ENCODE data around the gene ATL2. TPM values are rescaled to one million over a fixed set of nuclear protein-coding genes. Genes with fewer than 3 reads are reported as not detected.
"Not testable (repeated sequence)": the region's sequence is repeated elsewhere in the genome, so short reads cannot be mapped to it uniquely, and the experiment has no call there.

Gene ATL2
- total RNA-seq, 3 donors from 2014 or later = 56.9 to 63.9 (median 60.2) TPM

DNA sequence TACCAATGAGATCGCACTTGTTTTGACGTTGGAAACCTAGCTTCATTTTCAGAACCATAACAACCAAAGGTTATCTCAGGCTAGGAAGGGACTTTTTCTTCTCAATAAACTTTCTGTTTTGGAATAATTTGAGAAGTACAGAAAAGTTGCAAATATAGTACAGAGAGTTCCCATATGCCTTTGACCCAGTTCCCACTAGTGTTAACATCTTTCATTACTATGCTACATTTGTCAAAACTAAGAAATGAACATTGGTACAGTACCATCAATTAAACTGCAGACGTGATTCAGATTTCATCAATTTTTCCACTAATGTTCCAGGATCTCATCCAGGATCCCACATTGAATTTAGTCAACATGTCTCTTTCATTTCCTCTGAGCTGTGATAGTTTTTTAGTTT, 111.6 kb downstream of the ATL2 start:
- peaks cover 26% of the 10 kb centered on the region for H3K4me1 Mint-ChIP-seq (ENCODE audit: low read depth)
- no peak for ATAC-seq
- H3K27me3 Mint-ChIP-seq (ENCODE audit: low read depth) = peaks cover 12% of the 10 kb centered on the region
- no peak for DNase-seq
- H3K4me3 Mint-ChIP-seq = no peak overlapping the region
- H3K9me3 Mint-ChIP-seq = peaks cover 8% of the 10 kb centered on the region
- H3K36me3 Mint-ChIP-seq (ENCODE audit: insufficient read depth) = peaks cover 4% of the 10 kb centered on the region

DNA sequence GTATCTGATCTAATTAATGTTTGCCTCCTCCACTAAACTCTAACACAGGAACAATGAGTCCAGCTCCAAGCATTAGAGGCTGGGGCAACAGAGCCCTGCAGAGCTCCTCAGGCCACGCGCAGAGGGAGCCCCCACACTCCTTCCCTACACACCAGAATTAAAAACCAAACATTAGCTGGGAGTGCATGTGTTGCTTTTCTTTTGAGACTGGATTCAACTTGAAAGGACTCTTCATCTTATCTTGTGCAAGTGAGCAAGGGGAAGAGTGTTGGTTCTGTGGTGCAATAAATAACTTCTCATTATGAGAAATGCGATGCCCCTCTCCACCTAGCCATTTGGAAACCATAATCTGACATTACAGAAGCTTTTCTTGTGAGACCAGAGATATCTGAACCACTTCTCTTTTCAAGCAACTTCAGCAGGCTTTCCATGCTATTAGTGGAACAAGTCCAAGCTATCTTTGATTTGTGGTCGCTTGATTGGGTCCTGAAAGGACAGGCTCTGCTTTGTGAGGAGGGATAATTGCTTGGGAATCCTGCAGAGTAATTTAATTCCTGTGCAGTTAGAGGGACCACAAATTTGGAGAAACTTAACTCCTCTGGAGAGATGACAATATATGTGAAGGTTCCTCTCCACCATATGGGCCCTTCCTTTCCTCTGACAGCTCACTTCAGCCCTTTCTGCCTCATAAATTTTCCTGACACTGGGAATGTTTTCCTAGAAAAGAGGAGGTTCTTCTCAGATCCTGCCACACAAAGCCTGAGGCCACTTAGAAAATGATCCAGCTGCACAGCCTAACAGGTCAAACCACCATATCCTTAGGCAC, 112.5 kb downstream of the ATL2 start:
- Mint-ChIP-seq H3K4me3 (no peak overlapping the region), H3K27me3 (ENCODE audit: low read depth) (peaks cover 15% of the 10 kb centered on the region), H3K36me3 (ENCODE audit: insufficient read depth) (peaks cover 4% of the 10 kb centered on the region), H3K9me3 (peaks cover 8% of the 10 kb centered on the region), H3K4me1 (ENCODE audit: low read depth) (peaks cover 29% of the 10 kb centered on the region)
- ATAC-seq (no peak), DNase-seq (no peak)

DNA sequence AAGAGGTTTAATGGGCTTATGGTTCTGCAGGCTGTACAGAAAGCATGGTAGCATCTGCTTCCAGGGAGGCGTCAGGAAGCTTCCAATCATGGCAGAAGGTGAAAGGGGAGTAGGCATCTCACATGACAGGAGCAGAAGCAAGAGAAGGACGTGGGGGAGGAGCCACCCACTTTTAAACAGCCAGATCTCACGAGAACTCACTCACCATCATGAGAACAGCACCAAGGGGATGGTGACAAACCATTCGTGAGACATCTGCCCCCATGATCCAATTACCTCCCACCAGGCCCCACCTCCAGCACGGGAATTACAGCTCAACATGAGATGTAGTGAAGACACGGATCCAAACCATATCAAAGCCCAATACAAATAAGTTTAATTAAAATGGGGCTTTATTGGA, 113.8 kb downstream of the ATL2 start:
- Mint-ChIP-seq H3K4me1 (ENCODE audit: low read depth) (peaks cover 29% of the 10 kb centered on the region), H3K36me3 (ENCODE audit: insufficient read depth) (peaks cover 4% of the 10 kb centered on the region), H3K9me3 (peaks cover 8% of the 10 kb centered on the region), H3K27me3 (ENCODE audit: low read depth) (peaks cover 18% of the 10 kb centered on the region), H3K4me3 (no peak overlapping the region)
- ATAC-seq (no peak), DNase-seq (no peak)

DNA sequence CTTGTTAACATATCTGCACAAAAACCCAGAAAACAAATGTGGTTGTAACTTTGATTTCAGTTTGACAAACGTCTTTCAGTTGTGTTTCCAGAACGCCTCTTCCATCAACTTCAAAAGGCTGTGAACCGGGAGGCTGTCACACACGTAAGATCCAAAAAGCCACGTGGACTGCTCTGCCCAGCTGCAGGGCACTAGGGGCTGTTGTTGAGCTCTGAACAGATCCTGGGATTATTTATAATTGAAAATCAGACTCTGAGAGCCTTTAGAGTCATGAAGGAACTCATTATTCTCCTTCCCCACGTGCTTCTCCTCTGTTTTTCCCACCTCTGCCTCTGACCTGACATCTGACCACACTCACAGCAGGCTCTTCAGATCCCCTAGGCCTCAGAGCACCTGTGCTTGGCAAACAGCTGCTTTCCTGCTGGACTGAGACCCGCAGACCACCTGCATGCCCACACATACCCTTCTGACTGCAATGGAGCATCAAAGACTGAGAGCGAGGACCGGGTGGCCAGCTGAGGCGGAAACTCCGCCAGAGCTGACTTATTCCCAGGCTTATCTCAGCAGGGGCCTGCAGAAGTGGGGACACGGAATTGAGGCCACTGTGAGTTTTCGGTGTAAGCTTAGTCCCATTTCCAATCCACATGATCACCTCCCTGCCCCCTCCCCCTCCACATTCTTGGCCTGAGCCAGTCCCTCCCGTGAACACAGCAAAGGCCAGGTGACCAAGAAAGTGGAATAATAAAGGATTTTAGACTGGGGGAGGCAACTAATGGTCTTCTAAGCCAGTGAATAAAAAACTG, 114.8 kb downstream of the ATL2 start:
- H3K4me3 Mint-ChIP-seq = peak overlapping the region; percentile 52
- peaks cover 4% of the 10 kb centered on the region for H3K36me3 Mint-ChIP-seq (ENCODE audit: insufficient read depth)
- ATAC-seq = peak; percentile 82 to 84
- H3K27me3 Mint-ChIP-seq (ENCODE audit: low read depth) = peaks cover 22% of the 10 kb centered on the region
- DNase-seq = no peak
- peaks cover 29% of the 10 kb centered on the region for H3K4me1 Mint-ChIP-seq (ENCODE audit: low read depth)
- peaks cover 8% of the 10 kb centered on the region for H3K9me3 Mint-ChIP-seq

DNA sequence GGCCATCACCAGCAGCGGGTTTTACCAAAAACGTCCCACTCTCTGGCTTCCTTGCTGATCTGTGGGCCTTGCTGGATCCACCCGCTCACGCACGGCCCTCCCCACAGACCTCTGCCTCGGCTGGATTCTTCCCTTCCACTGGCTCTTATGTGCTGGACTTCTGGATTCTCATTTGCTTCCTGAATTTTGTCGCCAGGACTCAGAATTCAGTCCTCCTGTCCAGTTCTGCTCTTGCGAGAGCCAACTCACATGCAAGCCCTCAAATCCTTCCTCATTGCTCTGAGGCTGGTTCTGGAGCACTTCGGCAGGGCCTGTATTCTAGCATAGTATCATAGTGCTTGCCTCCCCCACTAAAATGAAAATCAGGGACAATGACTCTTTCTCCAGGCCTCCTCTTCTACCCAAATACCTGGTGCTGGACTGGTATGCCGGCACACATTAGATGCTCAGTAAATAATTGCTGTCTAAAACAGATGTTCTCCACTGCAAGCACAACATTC, 115.5 kb downstream of the ATL2 start:
- Mint-ChIP-seq H3K27me3 (ENCODE audit: low read depth) (peaks cover 22% of the 10 kb centered on the region), H3K4me1 (ENCODE audit: low read depth) (peaks cover 29% of the 10 kb centered on the region), H3K36me3 (ENCODE audit: insufficient read depth) (peaks cover 3% of the 10 kb centered on the region), H3K9me3 (peaks cover 7% of the 10 kb centered on the region), H3K4me3 (no peak overlapping the region)
- ATAC-seq = peak; percentile 27
- no peak for DNase-seq

- H3K4me3 Mint-ChIP-seq = no peak overlapping the region
- H3K9me3 Mint-ChIP-seq = peaks cover 4% of the 10 kb centered on the region
- H3K36me3 Mint-ChIP-seq (ENCODE audit: insufficient read depth) = peaks cover 1% of the 10 kb centered on the region
- ATAC-seq (no peak), DNase-seq (no peak)
- H3K27me3 Mint-ChIP-seq (ENCODE audit: low read depth) = peaks cover 22% of the 10 kb centered on the region
- peaks cover 26% of the 10 kb centered on the region for H3K4me1 Mint-ChIP-seq (ENCODE audit: low read depth)
Observed at GRCh38 chr2:38260972-38261371, 116.1 kb downstream of the ATL2 start.

DNA sequence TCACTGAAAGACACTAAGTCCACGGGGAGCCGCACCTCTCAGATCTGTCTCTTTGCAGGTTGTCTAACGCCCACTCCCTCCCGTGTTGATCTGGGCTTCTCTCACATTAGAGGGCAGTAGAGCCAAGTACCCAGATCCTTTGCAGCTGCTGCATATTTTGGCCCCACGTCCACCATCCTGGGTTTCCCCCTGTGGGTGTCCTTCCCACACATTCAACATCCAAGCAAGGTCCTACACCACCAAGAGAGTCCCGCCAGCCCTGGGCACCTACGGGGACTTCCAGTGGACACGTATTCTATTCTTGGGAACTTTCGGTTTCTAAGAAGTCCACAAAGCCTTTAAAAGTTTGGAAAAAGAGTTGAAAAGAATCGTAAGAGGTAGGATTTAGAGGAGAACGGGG, 116.6 kb downstream of the ATL2 start:
- H3K27me3 Mint-ChIP-seq (ENCODE audit: low read depth) = peaks cover 22% of the 10 kb centered on the region
- ATAC-seq (peak; percentile 19), DNase-seq (no peak)
- no peaks in the 10 kb centered on the region for H3K36me3 Mint-ChIP-seq (ENCODE audit: insufficient read depth)
- peaks cover 25% of the 10 kb centered on the region for H3K4me1 Mint-ChIP-seq (ENCODE audit: low read depth)
- H3K9me3 Mint-ChIP-seq = no peaks in the 10 kb centered on the region
- peak overlapping the region; percentile 52 for H3K4me3 Mint-ChIP-seq

DNA sequence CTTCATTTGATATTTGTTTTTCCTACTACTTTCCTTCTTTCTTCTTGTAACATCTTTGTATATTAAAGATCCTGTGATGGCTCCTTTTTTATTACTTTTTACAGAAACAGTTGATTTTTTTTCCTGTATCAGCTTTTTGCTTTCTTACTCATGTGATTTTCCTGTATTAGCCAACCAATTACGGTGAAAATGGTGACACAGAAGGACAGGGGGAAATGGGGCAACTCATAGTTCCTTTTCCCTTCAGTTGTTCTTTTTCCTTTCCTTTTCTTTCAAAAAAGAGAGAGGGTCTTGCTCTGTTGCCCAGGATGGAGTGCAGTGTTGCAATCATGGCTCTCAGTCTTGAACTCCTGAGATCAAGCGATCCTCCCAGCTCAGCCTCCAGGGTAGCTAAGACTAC, 117.8 kb downstream of the ATL2 start:
- Mint-ChIP-seq H3K4me3 (no peak overlapping the region), H3K9me3 (no peaks in the 10 kb centered on the region), H3K4me1 (ENCODE audit: low read depth) (peaks cover 25% of the 10 kb centered on the region), H3K27me3 (ENCODE audit: low read depth) (peaks cover 22% of the 10 kb centered on the region), H3K36me3 (ENCODE audit: insufficient read depth) (no peaks in the 10 kb centered on the region)
- DNase-seq (no peak), ATAC-seq (no peak)

GRCh38 chr2:38257680-38258079, 119.4 kb downstream of the ATL2 start:
- H3K9me3 Mint-ChIP-seq; ATAC-seq; DNase-seq; H3K36me3 Mint-ChIP-seq (ENCODE audit: insufficient read depth); H3K4me3 Mint-ChIP-seq: not testable (repeated sequence)
- H3K4me1 Mint-ChIP-seq (ENCODE audit: low read depth) = peaks cover 23% of the 10 kb centered on the region
- peaks cover 20% of the 10 kb centered on the region for H3K27me3 Mint-ChIP-seq (ENCODE audit: low read depth)

DNA sequence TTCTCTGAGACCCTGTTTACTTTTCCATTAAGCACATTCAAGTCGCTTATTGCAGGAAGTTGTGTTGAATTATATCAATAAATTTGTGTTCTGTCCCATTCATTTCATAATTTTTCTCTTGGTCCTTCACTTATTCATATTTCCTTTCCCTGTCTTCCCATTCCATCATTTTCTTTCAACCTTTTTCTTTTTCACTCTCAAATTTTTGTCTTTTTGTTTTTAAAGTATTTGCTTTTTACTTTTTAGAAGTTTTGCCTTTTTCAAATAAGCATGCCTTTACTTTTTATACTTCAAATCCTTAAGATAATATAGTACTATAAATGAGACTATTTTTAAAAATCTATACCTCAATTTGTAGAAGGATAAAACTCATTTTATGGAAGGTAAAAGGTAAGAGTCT, 120.5 kb downstream of the ATL2 start:
- peaks cover 17% of the 10 kb centered on the region for H3K27me3 Mint-ChIP-seq (ENCODE audit: low read depth)
- no peaks in the 10 kb centered on the region for H3K36me3 Mint-ChIP-seq (ENCODE audit: insufficient read depth)
- H3K4me1 Mint-ChIP-seq (ENCODE audit: low read depth) = peaks cover 15% of the 10 kb centered on the region
- H3K4me3 Mint-ChIP-seq = no peak overlapping the region
- H3K9me3 Mint-ChIP-seq = no peaks in the 10 kb centered on the region
- ATAC-seq (no peak), DNase-seq (no peak)

DNA sequence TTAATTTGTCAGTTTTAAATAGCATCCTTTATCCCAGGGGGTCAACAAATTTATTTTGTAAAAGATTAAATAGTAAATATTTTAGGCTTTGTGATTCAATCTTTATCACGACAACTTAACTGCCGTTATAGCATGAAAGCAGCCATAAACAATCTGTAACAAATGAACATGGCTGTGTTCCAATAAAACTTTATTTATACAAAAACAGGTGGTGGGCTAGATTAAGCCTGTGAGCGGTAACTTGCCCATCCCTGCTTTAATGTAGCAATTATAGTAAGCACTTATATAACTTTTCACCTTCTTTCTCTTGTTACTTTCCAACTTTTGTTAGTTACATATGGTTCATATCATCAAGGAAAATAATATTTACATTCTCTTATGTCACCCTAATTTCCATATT, 121.9 kb downstream of the ATL2 start:
- Mint-ChIP-seq H3K36me3 (ENCODE audit: insufficient read depth) (no peaks in the 10 kb centered on the region), H3K4me1 (ENCODE audit: low read depth) (peaks cover under 1% of the 10 kb centered on the region), H3K27me3 (ENCODE audit: low read depth) (peaks cover 7% of the 10 kb centered on the region), H3K4me3 (no peak overlapping the region), H3K9me3 (no peaks in the 10 kb centered on the region)
- ATAC-seq = no peak
- DNase-seq = no peak

DNA sequence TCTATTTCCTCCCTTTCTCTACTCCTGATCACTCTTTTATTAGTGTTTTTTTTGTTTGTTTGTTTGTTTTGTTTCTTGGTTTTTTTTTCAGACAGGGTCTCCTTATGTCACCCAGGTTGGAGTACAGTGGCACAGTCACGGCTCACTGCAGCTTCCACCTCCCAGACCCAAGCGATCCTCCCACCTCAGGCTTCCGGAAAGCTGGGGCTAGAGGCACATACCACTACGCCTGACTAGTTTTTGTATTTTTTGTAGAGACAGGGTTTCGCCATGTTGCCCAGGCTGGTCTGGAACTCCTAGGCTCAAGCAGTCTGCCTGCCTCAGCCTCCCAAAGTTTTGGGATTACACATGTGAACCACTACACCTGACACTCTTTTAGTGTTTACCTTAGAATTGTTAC, 122.3 kb downstream of the ATL2 start:
- no peak overlapping the region for H3K4me3 Mint-ChIP-seq
- DNase-seq (no peak), ATAC-seq (no peak)
- H3K9me3 Mint-ChIP-seq = no peaks in the 10 kb centered on the region
- no peaks in the 10 kb centered on the region for H3K36me3 Mint-ChIP-seq (ENCODE audit: insufficient read depth)
- H3K27me3 Mint-ChIP-seq (ENCODE audit: low read depth) = peaks cover 6% of the 10 kb centered on the region
- H3K4me1 Mint-ChIP-seq (ENCODE audit: low read depth) = no peaks in the 10 kb centered on the region

- H3K27me3 Mint-ChIP-seq (ENCODE audit: low read depth) = no peaks in the 10 kb centered on the region
- no peak for ATAC-seq
Observed at GRCh38 chr2:38251940-38252339, 125.1 kb downstream of the ATL2 start.

DNA sequence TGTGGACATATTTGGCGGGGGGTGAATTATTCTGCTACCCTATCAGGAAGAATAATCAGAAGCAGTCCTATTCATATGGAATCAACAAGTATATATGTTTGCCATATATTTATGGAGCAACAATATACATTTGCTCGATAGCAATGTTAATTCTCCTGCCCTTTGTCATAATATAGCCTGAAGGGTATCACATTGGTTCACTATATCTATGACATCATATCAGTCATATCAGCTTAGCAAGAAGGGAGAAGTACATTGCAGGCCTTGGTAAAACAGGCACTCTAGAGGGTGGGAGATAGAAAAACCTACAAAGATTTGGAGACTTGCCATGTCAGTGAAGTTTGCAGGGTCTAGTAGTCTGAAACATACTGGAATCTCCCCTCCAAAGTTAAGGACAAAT, 128.4 kb downstream of the ATL2 start:
- Mint-ChIP-seq H3K9me3 (no peaks in the 10 kb centered on the region), H3K4me3 (no peak overlapping the region), H3K4me1 (ENCODE audit: low read depth) (no peaks in the 10 kb centered on the region), H3K27me3 (ENCODE audit: low read depth) (no peaks in the 10 kb centered on the region), H3K36me3 (ENCODE audit: insufficient read depth) (no peaks in the 10 kb centered on the region)
- DNase-seq = no peak
- ATAC-seq = no peak

More at GRCh38 chr2:38251940-38252339, 125.1 kb downstream of the ATL2 start:
- no peak overlapping the region for H3K4me3 Mint-ChIP-seq
- no peaks in the 10 kb centered on the region for H3K4me1 Mint-ChIP-seq (ENCODE audit: low read depth)
- H3K9me3 Mint-ChIP-seq = no peaks in the 10 kb centered on the region
- no peak for DNase-seq
- H3K36me3 Mint-ChIP-seq (ENCODE audit: insufficient read depth) = no peaks in the 10 kb centered on the region
